HAP-1 (cell line): ENCODE results near the gene WDR44.

Experiments
- DNase-seq, 2 experiments: peaks; one replicate each; pipeline ENCODE4 v3.0.0-alpha.2; 2016 to 2020; ENCODE audit warnings: low spot score in 2 of 2
- H3K27me3 ChIP-seq: fragments of 250-450 bp; sonication (Bioruptor Pico); 2 replicates; pipeline ENCODE4 v1.5.1; 2020; ENCODE audit warnings: low read depth, mild to moderate bottlenecking, moderate library complexity
- H3K36me3 ChIP-seq: fragments of 250-450 bp; sonication (Bioruptor Pico); replicated peaks from 2 replicates; pipeline ENCODE4 v1.5.1; 2020; ENCODE audit warnings: mild to moderate bottlenecking
- H3K4me1 ChIP-seq: fragments of 250-450 bp; sonication (Bioruptor Pico); 2 replicates; pipeline ENCODE4 v1.5.1; 2020; ENCODE audit warnings: mild to moderate bottlenecking
- H3K4me3 ChIP-seq: fragments of 250-450 bp; sonication (Bioruptor Pico); 2 replicates; pipeline ENCODE4 v1.5.1; 2020; ENCODE audit warnings: mild to moderate bottlenecking, moderate library complexity
- H3K9me3 ChIP-seq: fragments of 250-450 bp; sonication (Bioruptor Pico); 2 replicates; pipeline ENCODE4 v1.5.1; 2020; ENCODE audit warnings: mild to moderate bottlenecking, moderate library complexity
- in situ Hi-C: fragments of 300-500 bp; cut with MboI; formaldehyde crosslinking; loops from 3 replicates; pipeline ENCODE4 v1.14.3; 2020; ENCODE audit warnings: low sequenced_read_pairs, inconsistent platforms, mixed read lengths

WDR44 gene

DNA sequence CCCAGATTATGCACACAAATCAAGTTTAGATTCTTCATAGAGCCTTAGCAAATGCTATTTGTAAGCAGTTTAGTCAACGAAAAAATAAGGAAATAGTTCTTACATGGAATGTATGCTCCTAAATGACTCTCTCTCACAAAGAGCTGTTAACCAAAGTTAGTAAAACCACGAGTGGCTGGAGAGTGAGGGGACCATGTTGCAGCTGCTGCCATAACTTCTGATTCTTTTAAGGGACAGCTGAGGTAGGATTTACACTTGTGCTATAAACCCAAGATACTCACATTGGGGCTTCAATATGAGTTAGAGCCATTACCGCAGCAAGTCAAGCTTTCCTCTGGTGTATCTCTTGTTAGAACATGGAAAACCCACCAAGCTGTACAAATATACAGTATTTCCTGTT, 152.4 kb downstream of the WDR44 start:
- Histone ChIP-seq H3K4me1 (peaks cover 21% of the 10 kb centered on the region), H3K4me3 (no peak overlapping the region), H3K9me3 (no peaks in the 10 kb centered on the region), H3K27me3 (no peaks in the 10 kb centered on the region), H3K36me3 (no peaks in the 10 kb centered on the region)
- DNase-seq, result no peak
- in situ Hi-C loops, result no loop called here

DNA sequence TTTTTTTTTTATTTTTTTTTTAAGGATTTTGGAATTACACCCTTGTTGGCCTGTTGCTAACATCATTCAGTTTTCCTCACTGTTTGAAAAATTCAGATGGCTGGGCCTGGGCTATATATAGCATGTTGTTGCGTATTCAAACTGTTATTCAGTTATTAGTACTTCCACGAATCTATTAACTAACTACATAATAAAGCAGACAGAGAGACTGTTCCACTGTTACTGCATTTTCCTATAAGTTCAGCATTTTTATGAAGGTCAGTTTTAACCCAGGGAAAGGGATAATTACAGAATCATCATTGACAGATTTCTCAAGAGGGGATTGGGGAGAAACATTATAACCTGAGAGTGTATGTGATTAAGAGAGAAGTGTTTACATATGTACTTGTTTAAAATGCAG, 152.8 kb downstream of the WDR44 start:
- Histone ChIP-seq H3K9me3 (no peaks in the 10 kb centered on the region), H3K4me1 (peaks cover 21% of the 10 kb centered on the region), H3K4me3 (no peak overlapping the region), H3K27me3 (no peaks in the 10 kb centered on the region), H3K36me3 (no peaks in the 10 kb centered on the region)
- no peak for DNase-seq
- in situ Hi-C loops, result no loop called here

DNA sequence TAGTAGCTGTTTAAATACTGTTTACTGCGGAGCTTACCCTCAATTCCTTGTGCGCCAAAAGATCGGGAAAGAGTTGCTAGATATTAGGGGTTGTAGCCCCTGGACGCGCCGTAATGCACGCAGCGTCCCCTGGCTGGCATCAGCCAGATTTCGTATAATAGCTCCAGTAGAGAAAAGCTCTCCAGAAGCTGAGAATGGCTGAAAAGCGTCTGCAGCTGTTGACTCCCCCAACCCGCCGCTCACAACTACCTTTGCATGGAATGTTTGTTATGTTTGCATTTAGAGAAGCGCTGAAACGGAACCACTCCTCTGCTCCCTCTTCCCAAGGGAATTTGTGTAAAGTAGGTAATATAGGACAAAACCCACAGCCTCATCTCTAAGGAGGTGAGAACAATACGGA, 153.4 kb downstream of the WDR44 start:
- peaks cover 21% of the 10 kb centered on the region for H3K4me1 ChIP-seq
- H3K9me3 ChIP-seq, result no peaks in the 10 kb centered on the region
- in situ Hi-C loops, result no loop called here
- no peaks in the 10 kb centered on the region for H3K36me3 ChIP-seq
- peak in 1 of 2 experiments; percentile 33 for DNase-seq
- no peaks in the 10 kb centered on the region for H3K27me3 ChIP-seq
- H3K4me3 ChIP-seq, result no peak overlapping the region
